PC-3 (cell line): Measurements from ENCODE around the gene UBE2E2.

Experiments used
- EZH2 ChIP-seq: fragments of 300-600 bp; sonication (generic); IDR thresholded peaks from one replicate; pipeline ENCODE4 v1.6.1; 2017; ENCODE audit warnings: antibody characterized with exemption, mild to moderate bottlenecking, low read length; ENCODE audit not compliant: unreplicated experiment
- EZH2phosphoT487 ChIP-seq: fragments of 300-600 bp; sonication (generic); IDR thresholded peaks from 2 replicates; pipeline ENCODE4 v1.6.1; 2018; ENCODE audit warnings: mild to moderate bottlenecking, antibody characterized with exemption, low read length, borderline replicate concordance
- TF ChIP-seq, protein P1 (sequence below): fragments of 300-600 bp; sonication (generic); conservative IDR thresholded peaks from 2 replicates; pipeline ENCODE4 v1.5.1; 2017; ENCODE audit warnings: antibody characterized with exemption, low read depth, mild to moderate bottlenecking, low read length

DNA sequence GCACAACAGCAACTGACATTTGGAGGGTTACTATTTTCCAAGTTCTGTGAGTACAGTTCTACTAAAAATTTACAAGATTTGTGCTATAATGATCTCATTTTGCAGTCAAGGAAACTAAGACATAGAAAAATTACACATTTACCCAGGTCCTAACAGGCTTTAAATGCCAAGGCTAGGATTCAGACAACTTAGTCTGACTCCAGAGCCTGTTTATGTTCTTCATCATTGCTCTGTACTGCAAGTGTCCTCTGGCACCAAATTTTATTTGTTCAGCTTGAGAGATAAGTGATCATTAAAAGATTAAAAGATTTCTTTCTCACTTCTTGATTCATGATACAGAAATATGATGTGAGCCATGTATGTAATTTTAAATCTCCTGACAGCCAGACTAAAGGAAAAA lies 290.8 kb downstream of the UBE2E2 start:
- TF ChIP-seq, protein P1, sequence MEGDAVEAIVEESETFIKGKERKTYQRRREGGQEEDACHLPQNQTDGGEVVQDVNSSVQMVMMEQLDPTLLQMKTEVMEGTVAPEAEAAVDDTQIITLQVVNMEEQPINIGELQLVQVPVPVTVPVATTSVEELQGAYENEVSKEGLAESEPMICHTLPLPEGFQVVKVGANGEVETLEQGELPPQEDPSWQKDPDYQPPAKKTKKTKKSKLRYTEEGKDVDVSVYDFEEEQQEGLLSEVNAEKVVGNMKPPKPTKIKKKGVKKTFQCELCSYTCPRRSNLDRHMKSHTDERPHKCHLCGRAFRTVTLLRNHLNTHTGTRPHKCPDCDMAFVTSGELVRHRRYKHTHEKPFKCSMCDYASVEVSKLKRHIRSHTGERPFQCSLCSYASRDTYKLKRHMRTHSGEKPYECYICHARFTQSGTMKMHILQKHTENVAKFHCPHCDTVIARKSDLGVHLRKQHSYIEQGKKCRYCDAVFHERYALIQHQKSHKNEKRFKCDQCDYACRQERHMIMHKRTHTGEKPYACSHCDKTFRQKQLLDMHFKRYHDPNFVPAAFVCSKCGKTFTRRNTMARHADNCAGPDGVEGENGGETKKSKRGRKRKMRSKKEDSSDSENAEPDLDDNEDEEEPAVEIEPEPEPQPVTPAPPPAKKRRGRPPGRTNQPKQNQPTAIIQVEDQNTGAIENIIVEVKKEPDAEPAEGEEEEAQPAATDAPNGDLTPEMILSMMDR: no peak
- TF ChIP-seq EZH2 (no peak), EZH2phosphoT487 (no peak)
